HEK293 (cell line): Measurements from ENCODE around the gene MKRN2.

Source experiments
- CTCF ChIP-seq: fragments of 450-650 bp; formaldehyde crosslinking; IDR thresholded peaks from 2 replicates; pipeline ENCODE4 v1.5.1; 2016; ENCODE audit warnings: missing biosample characterization, missing genetic modification characterization
- PRDM4 ChIP-seq: fragments of 450-650 bp; formaldehyde crosslinking; IDR thresholded peaks from 2 replicates; pipeline ENCODE4 v1.5.1; 2017; ENCODE audit warnings: missing biosample characterization, missing genetic modification characterization
- SP2 ChIP-seq: fragments of 450-650 bp; formaldehyde crosslinking; IDR thresholded peaks from 2 replicates; pipeline ENCODE4 v1.5.1; 2016; ENCODE audit warnings: missing biosample characterization, missing genetic modification characterization
- ZBTB1 ChIP-seq: fragments of 450-650 bp; formaldehyde crosslinking; IDR thresholded peaks from 2 replicates; pipeline ENCODE4 v1.5.1; 2016; ENCODE audit warnings: missing biosample characterization, missing genetic modification characterization
- ZBTB17 ChIP-seq: fragments of 450-650 bp; formaldehyde crosslinking; IDR thresholded peaks from 2 replicates; pipeline ENCODE4 v1.5.1; 2016; ENCODE audit warnings: missing biosample characterization, missing genetic modification characterization
- ZNF10 ChIP-seq: fragments of 450-650 bp; formaldehyde crosslinking; IDR thresholded peaks from 2 replicates; pipeline ENCODE4 v1.5.1; 2017; ENCODE audit warnings: missing biosample characterization, missing genetic modification characterization
- ZNF121 ChIP-seq: fragments of 450-650 bp; formaldehyde crosslinking; IDR thresholded peaks from 2 replicates; pipeline ENCODE4 v1.5.1; 2016; ENCODE audit warnings: missing biosample characterization, missing genetic modification characterization
- ZNF132 ChIP-seq: fragments of 450-650 bp; formaldehyde crosslinking; IDR thresholded peaks from 2 replicates; pipeline ENCODE4 v1.5.1; 2017; ENCODE audit warnings: missing biosample characterization, missing genetic modification characterization, borderline replicate concordance
- ZNF274 ChIP-seq, 2 experiments: fragments of 200-500 bp in 1 of 2; fragments of 450-650 bp in 1 of 2; sonication (Bioruptor generic) in 1 of 2; formaldehyde crosslinking in 1 of 2; IDR thresholded peaks; 2 replicates each; pipeline versions ENCODE4 v1.5.1 to v1.6.1; 2014 to 2016; ENCODE audit warnings: borderline replicate concordance in 1 of 2, inconsistent platforms in 1 of 2, low read length in 1 of 2, missing biosample characterization in 1 of 2, missing genetic modification characterization in 1 of 2
- ZNF416 ChIP-seq: fragments of 450-650 bp; formaldehyde crosslinking; IDR thresholded peaks from 2 replicates; pipeline ENCODE4 v1.5.1; 2016; ENCODE audit warnings: missing biosample characterization, missing genetic modification characterization
- ZNF426 ChIP-seq: fragments of 450-650 bp; formaldehyde crosslinking; IDR thresholded peaks from 2 replicates; pipeline ENCODE4 v1.5.1; 2017; ENCODE audit warnings: missing biosample characterization, missing genetic modification characterization, mild to moderate bottlenecking, inconsistent platforms, moderate library complexity
- ZNF473 ChIP-seq: fragments of 450-650 bp; formaldehyde crosslinking; IDR thresholded peaks from 2 replicates; pipeline ENCODE4 v1.5.1; 2017; ENCODE audit warnings: missing biosample characterization, missing genetic modification characterization
- ZNF530 ChIP-seq: fragments of 450-650 bp; formaldehyde crosslinking; IDR thresholded peaks from 2 replicates; pipeline ENCODE4 v1.5.1; 2016; ENCODE audit warnings: low read depth, missing biosample characterization, missing genetic modification characterization
- ZSCAN4 ChIP-seq: fragments of 450-650 bp; formaldehyde crosslinking; IDR thresholded peaks from 2 replicates; pipeline ENCODE4 v1.5.1; 2017; ENCODE audit warnings: missing biosample characterization, missing genetic modification characterization

GRCh38 chr3:12622335-12622734 lies 65.4 kb downstream of the MKRN2 start:
- TF ChIP-seq ZNF426 (no peak), CTCF (tag by site-specific recombination) (no peak), ZNF121 (tag by site-specific recombination) (no peak), ZSCAN4 (tag by site-specific recombination) (no peak), ZNF10 (tag by site-specific recombination) (no peak), SP2 (tag by site-specific recombination) (no peak), ZNF274 (IDR thresholded peaks at IDR 0.05; ENCODE audit: low read length) (no peak), ZNF274 (tag by site-specific recombination; IDR thresholded peaks at IDR 0.05; ENCODE audit: borderline replicate concordance) (no peak), ZNF473 (tag by site-specific recombination) (no peak), PRDM4 (no peak), ZNF530 (tag by site-specific recombination) (no peak), ZNF132 (tag by site-specific recombination) (no peak), ZBTB17 (tag by site-specific recombination) (no peak), ZNF416 (tag by site-specific recombination) (no peak), ZBTB1 (tag by site-specific recombination) (no peak)
